ENCODE results near the gene FANCM. TPM values are rescaled to one million over a fixed set of nuclear protein-coding genes. Genes with fewer than 3 reads are reported as not detected.

Gene FANCM
- total RNA-seq, 2 experiments from 2014 or later = 22.2 to 27.7 TPM

- H2AFZ ChIP-seq (ENCODE audit: low read length) = no peak overlapping the region
- H3K79me2 ChIP-seq (ENCODE audit: insufficient read depth, low read depth, low read length) = no peaks in the 10 kb centered on the region
- no peak overlapping the region for H3K27ac ChIP-seq (ENCODE audit: low read depth, low read length, poor library complexity, severe bottlenecking)
- BruUV-seq (replicated peaks) = no TSS peak
- H3K9me3 ChIP-seq (ENCODE audit: low read length) = no peaks in the 10 kb centered on the region
- H3K4me1 ChIP-seq (ENCODE audit: insufficient read depth, low read length, poor library complexity, severe bottlenecking) = no peaks in the 10 kb centered on the region
- H4K20me1 ChIP-seq (ENCODE audit: insufficient read depth, low read length) = no peaks in the 10 kb centered on the region
- H3K4me2 ChIP-seq (ENCODE audit: low read length) = no peak overlapping the region
- intact Hi-C loops (cut with micrococcal nuclease; ENCODE audit: unreplicated experiment) = no loop called here
- H3K4me3 ChIP-seq (ENCODE audit: low read depth, low read length, poor library complexity, severe bottlenecking) = no peak overlapping the region
- ChIA-PET POLR2A (no interaction called here), CTCF (ENCODE audit: unreplicated experiment) (no interaction called here)
- no peak for TF ChIP-seq CTCF (conservative IDR thresholded peaks at IDR 0.05; ENCODE audit: low read length)
- no peak for TF ChIP-seq EZH2phosphoT487 (IDR thresholded peaks at IDR 0.05; ENCODE audit: borderline replicate concordance, low read depth, low read length)
- H3K36me3 ChIP-seq (ENCODE audit: insufficient read depth, low read length) = peaks cover 94% of the 10 kb centered on the region
- H3K9me2 ChIP-seq (ENCODE audit: insufficient read depth, low read length) = no peaks in the 10 kb centered on the region
- no peak for DNase-seq (ENCODE audit: low spot score)
These were observed 15.6 kb upstream of the FANCM start for GRCh38 chr14:45120096-45120495.

- ChIA-PET CTCF (ENCODE audit: unreplicated experiment) (no interaction called here), POLR2A (interaction anchor here (0.6 to 0.7 kb wide), 3 partner anchors 58 to 691 kb away, joined by 3 to 4 read pairs (median 4); no protein-coding TSS in a partner anchor)
- no peak for DNase-seq (ENCODE audit: low spot score)
- intact Hi-C loops (cut with micrococcal nuclease; ENCODE audit: unreplicated experiment) = no loop called here
- Histone ChIP-seq H3K27ac (ENCODE audit: low read depth, low read length, poor library complexity, severe bottlenecking) (no peak overlapping the region), H3K36me3 (ENCODE audit: insufficient read depth, low read length) (peaks cover 77% of the 10 kb centered on the region), H3K4me3 (ENCODE audit: low read depth, low read length, poor library complexity, severe bottlenecking) (no peak overlapping the region), H3K79me2 (ENCODE audit: insufficient read depth, low read depth, low read length) (no peaks in the 10 kb centered on the region), H3K4me2 (ENCODE audit: low read length) (no peak overlapping the region), H2AFZ (ENCODE audit: low read length) (no peak overlapping the region), H3K9me2 (ENCODE audit: insufficient read depth, low read length) (no peaks in the 10 kb centered on the region), H3K9me3 (ENCODE audit: low read length) (no peaks in the 10 kb centered on the region), H4K20me1 (ENCODE audit: insufficient read depth, low read length) (no peaks in the 10 kb centered on the region), H3K4me1 (ENCODE audit: insufficient read depth, low read length, poor library complexity, severe bottlenecking) (no peaks in the 10 kb centered on the region)
- no TSS peak for BruUV-seq (replicated peaks)
- TF ChIP-seq CTCF (conservative IDR thresholded peaks at IDR 0.05; ENCODE audit: low read length) = no peak
- no peak for TF ChIP-seq EZH2phosphoT487 (IDR thresholded peaks at IDR 0.05; ENCODE audit: borderline replicate concordance, low read depth, low read length)
These were observed 12.5 kb upstream of the FANCM start for GRCh38 chr14:45123271-45123670.

GRCh38 chr14:45125754-45126153 is 10.0 kb upstream of the FANCM start:
- Histone ChIP-seq H3K9me3 (ENCODE audit: low read length) (no peaks in the 10 kb centered on the region), H3K4me2 (ENCODE audit: low read length) (no peak overlapping the region), H3K4me3 (ENCODE audit: low read depth, low read length, poor library complexity, severe bottlenecking) (no peak overlapping the region), H3K9me2 (ENCODE audit: insufficient read depth, low read length) (no peaks in the 10 kb centered on the region), H3K4me1 (ENCODE audit: insufficient read depth, low read length, poor library complexity, severe bottlenecking) (no peaks in the 10 kb centered on the region), H2AFZ (ENCODE audit: low read length) (no peak overlapping the region), H3K27ac (ENCODE audit: low read depth, low read length, poor library complexity, severe bottlenecking) (no peak overlapping the region), H3K79me2 (ENCODE audit: insufficient read depth, low read depth, low read length) (no peaks in the 10 kb centered on the region), H4K20me1 (ENCODE audit: insufficient read depth, low read length) (no peaks in the 10 kb centered on the region), H3K36me3 (ENCODE audit: insufficient read depth, low read length) (peaks cover 62% of the 10 kb centered on the region)
- POLR2A ChIA-PET = interaction anchor here (1.4 kb wide), 1 partner anchor 13 kb away, joined by 5 read pairs; no protein-coding TSS in a partner anchor
- intact Hi-C loops (cut with micrococcal nuclease; ENCODE audit: unreplicated experiment) = no loop called here
- no peak for TF ChIP-seq EZH2phosphoT487 (IDR thresholded peaks at IDR 0.05; ENCODE audit: borderline replicate concordance, low read depth, low read length)
- no peak for TF ChIP-seq CTCF (conservative IDR thresholded peaks at IDR 0.05; ENCODE audit: low read length)
- CTCF ChIA-PET (ENCODE audit: unreplicated experiment) = no interaction called here
- no TSS peak for BruUV-seq (replicated peaks)
- no peak for DNase-seq (ENCODE audit: low spot score)
